ENCODE measurements around the gene BAX.
A peak's percentile ranks its signal among the peaks of the same experiment; 100 is the strongest.

Gene BAX

DNA sequence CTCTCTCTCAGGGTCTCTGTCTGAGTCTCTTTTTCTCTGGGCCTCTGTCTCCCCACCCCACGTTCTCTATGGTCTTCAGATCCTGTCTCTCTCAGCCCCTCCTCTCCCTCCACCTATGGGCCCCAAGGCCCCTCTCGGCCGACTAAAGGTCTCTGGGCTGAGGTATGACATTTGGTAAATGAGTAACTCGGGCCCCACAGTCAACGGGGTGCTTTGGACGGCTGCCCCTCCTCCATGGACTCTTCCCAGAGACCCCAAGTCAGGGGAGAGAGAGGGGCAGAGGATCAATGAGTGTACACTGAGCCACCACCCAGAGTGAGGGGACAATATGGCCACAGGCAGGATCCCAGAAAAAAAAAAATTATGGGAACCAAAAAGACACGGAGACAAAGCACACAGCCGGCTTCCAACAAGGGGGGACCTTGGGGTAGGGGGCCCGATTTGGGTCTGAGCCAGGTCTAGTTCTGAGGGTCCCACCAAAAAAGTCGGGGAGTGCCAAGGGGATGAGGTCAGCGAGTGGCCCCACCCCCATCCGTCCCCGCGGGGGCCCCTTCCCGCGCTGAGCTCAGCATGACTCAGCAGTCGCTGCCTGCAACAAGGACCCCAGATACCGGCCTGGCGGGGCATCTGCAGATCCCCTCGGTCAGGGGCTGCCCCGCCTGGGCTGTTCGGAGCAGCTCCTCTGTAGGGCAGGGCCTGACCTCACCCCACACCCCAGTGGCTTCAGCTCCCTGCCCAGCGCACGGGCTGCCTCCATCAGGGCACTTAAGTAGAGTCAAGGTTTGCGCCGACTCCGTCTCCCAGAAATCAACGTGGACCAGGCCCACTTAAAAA is 8.9 kb downstream of the BAX start:
- DNase-seq = peak in 1 of 2 experiments; percentile 24

DNA sequence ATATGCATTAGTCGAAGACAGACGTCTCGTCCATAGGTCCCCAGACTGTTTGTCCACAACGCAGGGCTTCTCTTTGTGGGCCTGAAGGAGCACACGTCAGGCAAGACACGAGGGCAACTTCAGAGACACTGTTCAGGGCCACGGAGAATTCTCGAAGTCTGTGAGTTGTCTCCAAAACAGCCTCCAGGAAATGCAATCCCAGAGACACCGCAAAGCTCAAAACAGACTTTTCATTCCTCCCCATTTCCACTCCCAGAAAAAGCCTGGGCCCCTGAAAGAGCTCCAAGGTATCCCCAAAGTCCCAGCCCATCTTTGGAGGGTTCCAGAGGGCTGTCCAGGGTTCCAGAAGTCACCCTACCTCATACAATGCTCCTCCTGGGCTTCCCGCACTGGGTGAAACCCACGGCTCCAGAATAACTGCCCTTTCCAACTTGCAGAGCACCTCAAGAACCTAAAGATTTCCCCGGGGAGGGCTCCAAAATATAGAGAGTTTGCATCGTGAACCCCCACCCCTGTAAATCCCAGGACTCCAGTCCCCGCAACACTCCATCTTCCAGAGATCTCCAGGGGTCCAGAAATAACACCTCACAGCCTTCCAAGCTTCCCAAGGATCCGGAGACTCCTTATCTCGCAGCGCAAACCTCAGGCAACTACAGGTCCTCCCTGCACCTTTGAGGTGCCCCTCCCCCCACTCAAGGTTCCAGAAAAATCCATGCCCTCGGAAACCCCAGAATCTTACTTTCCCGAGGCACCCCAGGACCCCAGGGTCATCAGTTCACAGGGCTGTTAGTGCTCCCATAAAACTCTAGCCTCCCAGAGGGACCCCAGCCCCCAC is 9.7 kb downstream of the BAX start:
- no peak for DNase-seq

DNA sequence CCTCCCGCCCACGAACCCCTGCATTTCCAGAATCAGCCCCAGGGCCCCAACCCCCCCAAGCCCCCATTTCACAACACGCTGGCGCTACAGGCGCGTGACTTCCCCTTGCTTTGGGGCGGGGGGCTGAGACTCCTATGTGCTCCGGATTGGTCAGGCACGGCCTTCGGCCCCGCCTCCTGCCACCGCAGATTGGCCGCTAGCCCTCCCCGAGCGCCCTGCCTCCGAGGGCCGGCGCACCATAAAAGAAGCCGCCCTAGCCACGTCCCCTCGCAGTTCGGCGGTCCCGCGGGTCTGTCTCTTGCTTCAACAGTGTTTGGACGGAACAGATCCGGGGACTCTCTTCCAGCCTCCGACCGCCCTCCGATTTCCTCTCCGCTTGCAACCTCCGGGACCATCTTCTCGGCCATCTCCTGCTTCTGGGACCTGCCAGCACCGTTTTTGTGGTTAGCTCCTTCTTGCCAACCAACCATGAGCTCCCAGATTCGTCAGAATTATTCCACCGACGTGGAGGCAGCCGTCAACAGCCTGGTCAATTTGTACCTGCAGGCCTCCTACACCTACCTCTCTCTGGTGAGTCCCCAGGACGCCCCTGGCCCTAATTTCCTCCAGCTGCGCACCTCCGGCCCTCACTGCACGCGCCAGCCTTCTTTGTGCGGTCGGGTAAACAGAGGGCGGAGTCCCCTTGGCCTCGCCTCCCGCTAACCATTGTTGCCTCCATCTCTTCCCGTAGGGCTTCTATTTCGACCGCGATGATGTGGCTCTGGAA is 10.5 kb downstream of the BAX start, which contains the start of gene FTL:
TSS of gene FTL (plus strand) at position 270 of the 766 bp plus-strand sequence. CDS start at position 469, 199 bp downstream.
- peak; percentile 59 to 84 for DNase-seq

DNA sequence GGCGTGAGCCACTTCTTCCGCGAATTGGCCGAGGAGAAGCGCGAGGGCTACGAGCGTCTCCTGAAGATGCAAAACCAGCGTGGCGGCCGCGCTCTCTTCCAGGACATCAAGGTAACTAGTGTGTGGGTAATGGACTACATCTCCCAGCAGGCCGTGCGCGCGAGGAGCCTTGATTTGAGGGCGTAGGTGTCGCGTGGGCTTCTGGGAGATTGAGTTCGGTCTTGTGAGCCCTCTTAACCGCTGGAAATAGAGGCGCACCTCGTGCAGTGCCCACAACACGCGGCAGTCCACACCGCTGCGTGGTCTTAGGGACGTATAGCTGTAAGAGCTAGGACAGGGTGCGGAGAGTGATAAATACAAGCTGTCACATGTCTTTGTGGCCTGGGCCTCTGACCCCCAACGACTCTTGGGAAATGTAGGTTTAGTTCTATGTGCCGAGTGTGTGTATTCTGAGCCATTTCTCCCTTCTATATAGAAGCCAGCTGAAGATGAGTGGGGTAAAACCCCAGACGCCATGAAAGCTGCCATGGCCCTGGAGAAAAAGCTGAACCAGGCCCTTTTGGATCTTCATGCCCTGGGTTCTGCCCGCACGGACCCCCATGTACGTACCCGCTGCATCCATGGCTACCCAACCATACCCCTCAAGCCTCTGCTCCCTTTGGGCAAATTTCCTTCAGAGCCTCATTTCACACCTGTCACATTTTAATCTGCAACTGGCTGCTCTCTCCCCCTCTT is 11.3 kb downstream of the BAX start:
- peak; percentile 38 to 77 for DNase-seq

DNA sequence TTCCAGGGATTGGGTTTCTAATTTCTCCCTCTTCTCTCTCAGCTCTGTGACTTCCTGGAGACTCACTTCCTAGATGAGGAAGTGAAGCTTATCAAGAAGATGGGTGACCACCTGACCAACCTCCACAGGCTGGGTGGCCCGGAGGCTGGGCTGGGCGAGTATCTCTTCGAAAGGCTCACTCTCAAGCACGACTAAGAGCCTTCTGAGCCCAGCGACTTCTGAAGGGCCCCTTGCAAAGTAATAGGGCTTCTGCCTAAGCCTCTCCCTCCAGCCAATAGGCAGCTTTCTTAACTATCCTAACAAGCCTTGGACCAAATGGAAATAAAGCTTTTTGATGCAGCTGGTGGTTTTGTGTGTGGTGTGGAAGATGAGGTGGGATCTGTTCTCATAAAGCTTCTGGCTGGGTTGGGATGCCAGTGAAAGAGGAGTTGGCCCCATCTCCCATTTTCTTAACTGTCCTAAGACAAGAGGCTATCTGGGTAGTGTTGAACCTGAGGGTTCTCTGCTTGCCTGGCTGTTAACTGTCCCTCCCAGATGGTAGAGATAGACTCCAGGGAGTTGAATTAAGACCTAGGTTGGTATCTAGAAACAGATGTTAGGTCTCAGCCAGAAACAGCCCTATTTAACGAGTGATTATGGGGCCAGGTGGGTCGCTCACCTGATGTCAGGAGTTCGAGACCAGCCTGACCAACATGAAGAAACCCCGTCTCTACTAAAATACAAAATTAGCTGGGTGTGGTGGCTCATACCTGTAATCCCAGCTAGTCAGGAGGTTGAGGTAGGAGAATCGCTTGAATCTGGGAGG is 12.1 kb downstream of the BAX start:
- no peak for DNase-seq

DNA sequence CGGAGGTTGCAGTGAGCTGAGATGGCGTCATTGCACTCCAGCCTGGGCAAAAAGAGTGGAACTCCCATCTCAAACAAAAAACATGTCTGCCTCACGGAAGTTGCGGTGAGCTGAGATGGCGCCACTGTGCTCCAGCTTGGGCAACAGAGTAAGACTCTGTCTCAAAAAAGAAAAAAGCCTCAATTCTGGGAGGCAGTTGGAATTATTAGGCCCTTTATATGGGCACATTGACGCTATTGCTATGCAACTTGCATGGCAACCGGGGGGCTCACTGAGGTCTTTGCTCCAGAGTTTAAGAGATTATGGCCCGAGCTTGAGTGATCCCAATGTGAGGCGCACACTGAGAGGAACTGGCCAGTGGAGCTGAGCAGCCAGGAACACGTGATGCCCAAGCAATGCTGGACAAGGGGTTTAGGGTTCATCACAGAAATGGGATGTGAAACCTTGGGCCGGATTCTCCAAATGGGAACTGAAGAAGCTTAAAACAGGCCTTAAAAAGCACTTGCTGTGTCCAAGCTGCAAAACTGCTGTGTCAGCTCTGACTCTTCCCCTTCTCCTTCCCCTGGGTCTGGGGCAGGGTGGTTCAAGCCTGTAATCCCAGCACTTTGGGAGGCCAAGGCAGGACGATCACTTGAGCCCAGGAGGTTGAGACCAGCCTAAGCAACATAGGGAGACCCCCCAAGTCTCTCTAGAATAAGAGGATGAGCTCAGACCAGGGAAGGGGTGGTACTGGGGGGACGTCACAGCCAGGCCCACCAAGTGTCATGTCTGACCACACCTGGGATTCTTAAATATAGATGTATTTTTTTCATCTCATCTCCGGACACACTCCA is 12.9 kb downstream of the BAX start:
- no peak for DNase-seq

DNA sequence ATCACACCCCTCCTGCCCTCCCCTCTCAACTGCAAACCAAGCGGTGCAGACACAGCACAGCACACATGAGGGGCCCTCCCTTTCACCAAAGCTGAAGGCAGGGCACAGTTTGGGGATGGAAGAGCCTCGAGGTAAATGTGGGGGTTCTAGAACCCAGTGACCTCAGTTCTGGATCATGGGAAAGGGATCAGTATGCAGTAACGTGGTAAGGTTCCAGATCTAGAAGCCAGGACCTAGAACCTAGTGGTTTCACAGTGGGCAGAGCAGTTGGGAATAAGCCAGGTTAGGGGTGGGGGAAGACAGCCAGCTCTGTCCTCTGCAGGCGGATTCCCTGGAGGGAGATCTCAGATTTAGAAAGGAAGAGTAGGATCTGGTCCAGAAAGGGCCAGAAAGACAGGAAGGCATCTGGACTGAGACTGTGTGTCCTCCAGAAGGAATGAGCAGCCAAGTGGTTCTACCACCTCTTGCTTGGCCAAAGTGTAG is 13.5 kb downstream of the BAX start:
- no peak for DNase-seq

DNA sequence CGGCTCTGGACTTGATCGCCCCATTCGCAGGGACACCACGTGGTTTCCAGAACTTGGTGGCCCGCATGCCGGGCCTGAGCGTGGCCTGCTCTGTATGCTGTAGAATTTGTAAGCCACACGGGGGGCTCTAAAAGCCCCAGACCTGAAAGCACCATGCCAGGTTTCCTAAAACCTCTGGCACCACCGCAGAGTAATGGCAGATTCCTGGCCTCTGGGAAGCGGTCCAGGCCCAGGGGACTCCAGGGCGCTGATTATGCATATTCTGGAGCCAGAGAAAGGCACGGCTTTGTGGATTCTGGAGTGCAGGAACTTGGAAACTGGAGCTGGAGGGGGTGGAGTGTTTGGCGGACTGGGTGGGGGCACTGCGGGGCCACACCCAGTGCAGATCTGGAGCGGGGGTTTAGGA is 14.1 kb downstream of the BAX start:
- DNase-seq = no peak

DNA sequence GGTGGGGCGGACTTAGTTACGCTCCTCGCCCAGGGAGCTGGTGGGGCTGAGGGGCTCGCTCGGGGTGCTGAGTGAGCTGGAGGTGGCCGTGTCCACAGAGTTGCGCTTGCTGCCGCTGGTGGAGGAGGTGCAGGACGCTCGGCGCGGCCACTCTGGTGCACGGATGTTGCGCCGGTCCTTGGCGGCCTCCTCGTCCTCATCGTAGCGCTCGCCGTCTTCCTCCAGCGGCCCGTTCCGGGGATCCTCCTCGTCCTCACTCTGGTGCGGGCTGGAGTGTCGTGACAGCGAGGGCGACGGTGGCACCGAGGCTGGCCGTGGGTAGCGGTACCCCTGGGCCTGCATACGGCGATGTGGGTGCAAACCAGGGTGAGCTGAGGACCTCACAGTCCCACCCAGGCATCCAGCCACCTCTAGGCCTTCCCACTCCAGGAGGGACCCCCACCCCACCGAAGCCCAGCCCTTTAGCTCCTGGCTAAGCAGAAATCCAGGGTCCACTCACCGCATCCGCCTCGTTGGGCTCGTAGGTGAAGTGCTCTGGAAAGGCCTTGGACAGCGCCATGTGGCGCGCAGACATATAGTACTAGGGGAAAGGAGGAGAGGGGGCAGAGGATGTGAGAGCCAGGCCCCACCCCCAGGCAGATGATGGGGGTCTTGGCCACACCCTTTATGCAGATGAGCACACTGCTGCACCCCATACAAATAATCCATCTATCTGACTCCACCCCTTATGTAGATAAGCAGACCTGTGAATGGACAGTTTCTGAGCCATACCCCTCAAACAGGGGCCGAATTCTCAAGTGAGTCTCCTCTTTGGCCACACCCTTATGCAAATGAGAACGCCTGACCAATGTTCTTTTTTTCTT is 14.8 kb downstream of the BAX start:
- peak in 1 of 2 experiments; percentile 6 for DNase-seq

DNA sequence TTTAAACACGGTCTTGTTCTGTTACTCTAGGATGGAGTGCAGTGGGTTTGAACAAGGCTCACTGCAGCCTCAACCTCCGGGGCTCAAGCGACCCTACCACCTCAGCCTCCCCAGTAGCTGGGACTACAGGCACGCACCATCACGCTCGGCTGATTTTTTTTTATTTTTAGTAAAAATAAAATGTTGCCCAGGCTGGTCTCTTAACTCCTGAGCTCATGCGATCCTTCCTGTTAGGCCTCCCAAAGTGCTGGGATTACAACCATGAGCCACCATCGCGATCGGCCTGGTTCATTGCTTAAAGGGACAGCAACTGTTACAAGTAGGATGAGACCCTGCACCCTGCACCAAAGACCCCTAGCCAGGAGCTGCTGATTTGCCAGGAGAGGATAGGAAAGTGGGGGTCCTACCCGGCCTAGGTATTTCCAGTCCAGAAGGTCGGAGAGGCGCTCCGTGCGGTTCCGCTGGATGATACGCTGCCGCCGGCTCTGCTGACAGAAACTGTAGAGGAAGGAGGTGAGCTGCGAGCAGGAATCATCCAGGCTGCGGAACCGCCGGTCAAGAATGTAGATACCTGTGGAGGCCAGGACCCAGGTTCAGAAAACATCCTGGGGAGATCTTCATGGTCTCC is 15.6 kb downstream of the BAX start:
- no peak for DNase-seq

DNA sequence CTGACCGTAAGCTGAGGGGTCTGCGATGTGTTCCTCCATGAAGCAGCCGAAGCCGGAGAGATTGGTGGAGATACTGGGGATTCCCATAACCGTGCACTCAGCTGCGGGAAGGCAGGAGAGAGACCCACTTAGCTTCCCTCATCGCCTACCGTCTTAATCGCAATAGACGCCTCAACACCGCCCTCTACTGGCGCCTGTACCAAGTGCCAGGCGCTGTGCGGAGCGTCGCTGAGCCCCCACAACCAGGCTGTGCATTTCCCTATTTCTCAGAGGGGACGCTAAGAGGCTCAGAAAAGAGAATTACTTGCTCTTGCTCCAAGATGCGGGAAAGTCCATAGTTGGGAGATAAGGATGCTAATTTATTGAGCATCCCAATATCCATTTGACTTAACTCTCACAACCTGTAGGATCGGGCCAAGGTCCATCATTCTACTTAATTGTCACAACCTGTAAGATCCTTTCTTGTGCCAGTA is 16.3 kb downstream of the BAX start:
- DNase-seq = peak in 1 of 2 experiments; percentile 20

DNA sequence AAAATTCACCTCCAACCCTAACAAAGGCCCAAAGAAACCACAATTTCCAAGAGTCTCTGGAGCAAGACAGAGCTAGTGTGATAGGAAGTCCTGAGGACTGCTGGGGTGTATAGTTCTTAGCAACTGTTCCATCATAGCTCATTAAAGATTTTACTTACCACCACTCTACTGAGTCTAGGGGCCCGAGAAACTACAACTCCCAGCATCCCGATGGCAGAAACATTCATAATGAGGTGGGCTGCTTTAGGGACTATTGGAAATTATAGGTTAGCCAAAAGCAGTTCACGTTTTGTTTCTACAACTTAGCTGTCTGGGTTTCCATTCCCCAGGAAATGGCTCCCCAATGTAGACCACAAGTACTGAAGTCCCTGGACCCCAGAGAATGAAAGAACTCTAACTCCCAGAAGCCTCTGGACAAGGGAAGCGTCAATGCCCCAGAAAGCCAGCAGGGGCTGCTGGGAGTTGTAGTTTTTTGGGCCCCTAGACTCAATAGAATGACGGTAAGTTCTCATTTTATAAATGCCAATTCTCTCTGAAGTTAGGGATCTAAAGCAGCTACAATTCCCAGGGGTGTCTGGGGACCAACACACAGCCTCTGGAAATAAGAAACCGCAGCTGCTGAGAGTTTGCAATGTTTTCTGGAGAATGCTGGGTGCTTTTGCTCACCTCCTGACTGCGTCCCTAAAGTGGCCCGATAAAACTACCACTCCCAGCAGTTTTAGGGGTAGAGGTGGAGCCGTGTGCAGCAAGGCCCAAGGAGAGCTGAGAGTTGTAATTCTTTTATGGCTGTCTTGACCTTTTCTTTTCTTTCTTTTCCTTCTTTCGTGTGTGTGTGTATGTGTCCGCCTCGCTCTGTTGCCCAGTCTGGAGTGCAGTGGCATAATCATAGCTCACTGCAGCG is 21.5 kb downstream of the BAX start:
- DNase-seq = peak in 1 of 2 experiments; percentile 12

DNA sequence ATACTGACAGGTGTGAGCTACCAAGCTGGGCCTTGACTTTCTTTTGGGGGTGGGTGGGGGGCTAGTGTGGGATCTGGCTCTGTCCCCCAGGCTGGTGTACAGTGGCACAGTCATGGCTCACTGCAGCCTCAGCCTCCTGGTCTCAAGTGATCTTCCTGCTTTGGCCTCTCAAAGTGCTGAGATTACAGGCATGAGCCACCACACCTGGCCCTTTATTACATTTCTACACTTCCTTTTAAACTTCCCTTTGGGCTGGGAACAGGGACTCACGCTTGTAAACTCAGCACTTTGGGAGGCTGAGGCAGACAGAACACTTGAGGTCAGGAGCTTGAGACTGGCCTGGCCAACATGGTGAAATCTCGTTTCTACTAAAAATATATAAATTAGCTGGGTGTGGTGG is 22.4 kb downstream of the BAX start:
- DNase-seq = no peak

DNA sequence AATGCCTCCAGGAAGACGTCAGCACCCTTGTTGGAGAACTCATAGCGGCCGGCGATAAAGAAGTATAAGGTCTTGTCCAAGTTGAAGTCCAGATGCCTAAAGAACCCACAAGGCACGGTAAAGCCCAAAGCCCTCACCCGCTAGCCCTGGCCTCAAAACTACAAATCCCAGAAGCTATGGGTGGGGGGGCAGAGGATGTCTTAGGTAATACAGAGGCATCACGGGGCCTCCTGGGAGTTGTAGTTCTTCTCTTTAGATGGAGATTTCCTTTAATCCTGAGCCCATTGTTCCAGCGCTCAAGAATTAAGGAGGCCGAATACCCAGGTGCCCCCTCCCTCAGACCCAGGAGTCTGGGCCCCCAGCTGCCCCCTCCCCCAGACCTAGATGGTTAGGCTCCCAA is 27.6 kb downstream of the BAX start:
- peak in 1 of 2 experiments; percentile 9 for DNase-seq

DNA sequence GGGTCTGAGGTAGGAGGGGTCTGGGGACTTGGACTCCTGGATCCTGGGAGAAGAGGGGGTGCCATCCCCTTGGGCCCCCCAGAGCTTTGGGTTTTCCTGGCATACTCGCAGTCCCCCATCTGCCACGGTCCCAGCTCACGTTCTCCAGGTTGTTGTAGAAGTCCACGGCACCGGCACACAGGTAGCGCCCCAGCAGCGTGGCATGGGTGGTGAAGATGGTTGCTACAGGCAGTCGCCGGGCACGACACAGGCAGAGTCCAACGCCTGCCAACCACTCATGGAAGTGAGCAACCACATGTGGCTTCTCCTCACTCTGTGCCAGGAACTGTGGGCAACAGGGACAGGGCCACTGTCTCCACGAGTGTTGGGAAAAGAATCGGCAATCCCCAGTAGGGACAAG is 31.0 kb downstream of the BAX start:
- no peak for DNase-seq

DNA sequence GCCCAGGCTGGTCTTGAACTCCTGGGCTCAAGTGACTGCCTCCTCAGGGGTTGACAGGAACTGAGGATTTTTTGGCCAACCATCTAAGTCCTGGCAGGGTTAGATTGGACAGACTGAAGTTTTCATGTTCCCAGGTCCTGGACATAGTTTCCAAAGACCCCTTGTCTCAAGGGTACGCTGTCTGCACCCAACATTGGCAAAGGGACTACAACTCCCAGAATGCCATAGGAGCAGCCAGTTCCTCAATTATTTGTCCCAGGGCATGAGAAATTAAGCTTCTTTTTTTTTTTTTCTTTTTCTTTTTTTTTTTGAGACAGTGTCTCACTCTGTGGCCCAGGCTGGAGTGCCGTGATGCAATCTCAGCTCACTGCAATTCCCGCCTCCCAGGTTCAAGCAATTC is 31.5 kb downstream of the BAX start:
- no peak for DNase-seq

DNA sequence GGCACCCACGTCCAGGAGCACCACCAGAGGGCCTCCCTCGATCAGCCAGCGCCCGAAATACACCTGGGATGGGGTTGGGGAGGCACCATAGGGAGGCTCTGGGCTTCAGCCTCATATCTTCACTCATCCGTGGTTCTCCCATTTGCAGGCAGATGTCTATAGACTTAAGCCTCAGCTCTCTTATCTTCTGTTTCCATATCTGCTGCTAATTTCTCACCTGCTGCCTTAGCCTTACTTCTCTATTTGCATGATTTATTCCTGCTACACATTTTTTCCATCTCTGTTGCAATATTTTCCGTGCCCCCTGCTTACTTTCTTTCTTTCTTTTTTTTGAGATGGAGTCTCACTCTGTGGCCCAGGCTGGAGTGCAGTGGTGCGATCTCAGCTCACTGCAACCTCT is 32.6 kb downstream of the BAX start:
- DNase-seq = no peak

DNA sequence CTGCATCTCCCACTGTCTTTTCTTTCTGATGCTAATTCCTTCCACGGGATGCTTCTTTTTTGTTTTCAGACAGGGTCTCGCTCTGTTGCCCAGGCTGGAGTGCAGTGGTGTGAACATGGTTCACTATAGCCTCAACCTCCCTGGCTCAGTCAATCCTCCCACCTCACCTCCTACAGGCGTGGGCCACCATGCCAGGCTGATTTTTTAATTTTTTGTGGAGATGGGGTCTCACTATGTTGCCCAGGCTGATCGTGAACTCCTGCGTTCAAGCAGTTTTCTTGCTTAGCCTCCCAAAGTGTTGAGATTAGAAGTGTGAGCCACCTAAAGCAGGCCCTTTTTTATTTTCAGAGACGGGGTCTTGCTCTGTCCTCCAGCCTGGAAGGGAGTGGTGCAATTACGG is 33.6 kb downstream of the BAX start:
- DNase-seq = no peak

Measured in SW 1271 (cell line).